SK-N-SH (cell line): ENCODE measurements around the gene ATG16L1. TPM values are rescaled to one million over a fixed set of nuclear protein-coding genes. Genes with fewer than 3 reads are reported as not detected.

Experiments
- CTCF ChIA-PET: fragments of 300-600, 350-600 bp; formaldehyde crosslinking; extraction: SDS; loops from one replicate; lab custom pipeline; 2021; lab: Yijun Ruan, JAX
- POLR2A ChIA-PET: fragments of 350-600 bp; sonication (Branson Sonifier 250); formaldehyde crosslinking; extraction: SDS; loops from one replicate; lab custom pipeline; 2020; ENCODE audit warnings: antibody characterized with exemption, inconsistent platforms; lab: Yijun Ruan, JAX
- DNase-seq: peaks from one replicate; pipeline ENCODE4 v3.0.0; 2012
- H2AFZ ChIP-seq: fragments of 200-600 bp; sonication (generic); 2 replicates; pipeline ENCODE4 v1.8.1; 2016; ENCODE audit warnings: antibody characterized with exemption, mild to moderate bottlenecking, low read depth
- H3F3A ChIP-seq: fragments of 200-600 bp; sonication (generic); replicated peaks from 2 replicates; pipeline ENCODE3; 2016; ENCODE audit warnings: antibody characterized with exemption, mild to moderate bottlenecking; ENCODE audit not compliant: insufficient read depth
- H3K27ac ChIP-seq, 2 experiments: fragments of 200-500 bp in 1 of 2; fragments of 200-600 bp in 1 of 2; sonication (Bioruptor generic) in 1 of 2; sonication (generic), shearing (Covaris generic) in 1 of 2; 2 replicates each; pipeline versions ENCODE4 v1.5.1 to v1.6.1; 2014 to 2016; ENCODE audit warnings: low read depth in 2 of 2, inconsistent platforms in 1 of 2, low read length in 1 of 2, mild to moderate bottlenecking in 1 of 2, mixed read lengths in 1 of 2
- H3K27me3 ChIP-seq: fragments of 200-600 bp; sonication (generic), shearing (Covaris generic); 2 replicates; pipeline ENCODE4 v1.6.1; 2016; ENCODE audit warnings: mixed run types; ENCODE audit not compliant: insufficient read depth
- H3K36me3 ChIP-seq, 2 experiments: fragments of 200-500 bp in 1 of 2; fragments of 200-600 bp in 1 of 2; sonication (Bioruptor generic) in 1 of 2; sonication (generic) in 1 of 2; replicated peaks in 1 of 2; 2 replicates each; pipeline versions ENCODE3 to v1.5.1; 2014 to 2016; ENCODE audit warnings: low read length in 1 of 2, mild to moderate bottlenecking in 1 of 2; ENCODE audit not compliant: insufficient read depth in 2 of 2, control insufficient read depth in 1 of 2
- H3K4me1 ChIP-seq, 2 experiments: fragments of 200-500 bp in 1 of 2; fragments of 200-600 bp in 1 of 2; sonication (Bioruptor generic) in 1 of 2; sonication (generic), shearing (Covaris generic) in 1 of 2; 2 replicates each; pipeline versions ENCODE4 v1.5.1 to v1.6.1; 2014 to 2016; ENCODE audit warnings: low read depth in 1 of 2, low read length in 1 of 2, mixed run types in 1 of 2; ENCODE audit not compliant: insufficient read depth in 2 of 2, control insufficient read depth in 1 of 2
- H3K4me2 ChIP-seq: fragments of 200-600 bp; sonication (generic), shearing (Covaris generic); 2 replicates; pipeline ENCODE4 v1.6.1; 2017; ENCODE audit warnings: mixed run types
- H3K4me3 ChIP-seq, 2 experiments: fragments of 200-500 bp in 1 of 2; fragments of 200-600 bp in 1 of 2; sonication (Bioruptor generic) in 1 of 2; sonication (generic), shearing (Covaris generic) in 1 of 2; 2 replicates each; pipeline versions ENCODE4 v1.5.1 to v1.8.1; 2014 to 2016; ENCODE audit warnings: low read depth in 2 of 2, inconsistent platforms in 1 of 2, low read length in 1 of 2, mild to moderate bottlenecking in 1 of 2, mixed read lengths in 1 of 2, moderate library complexity in 1 of 2
- H3K79me2 ChIP-seq: fragments of 200-600 bp; sonication (generic); 2 replicates; pipeline ENCODE4 v1.8.1; 2017; ENCODE audit warnings: mild to moderate bottlenecking; ENCODE audit not compliant: insufficient read depth
- H3K9ac ChIP-seq: fragments of 200-600 bp; sonication (generic); 2 replicates; pipeline ENCODE4 v1.6.1; 2017; ENCODE audit warnings: mixed run types
- H3K9me2 ChIP-seq: fragments of 200-600 bp; sonication (generic); 2 replicates; pipeline ENCODE4 v1.6.1; 2017; ENCODE audit warnings: mixed run types
- H3K9me3 ChIP-seq: fragments of 200-600 bp; sonication (generic); 2 replicates; pipeline ENCODE4 v1.6.1; 2017; ENCODE audit warnings: mixed run types, mild to moderate bottlenecking, moderate library complexity
- H4K20me1 ChIP-seq: fragments of 200-600 bp; sonication (generic); 2 replicates; pipeline ENCODE4 v1.6.1; 2017; ENCODE audit warnings: mild to moderate bottlenecking, mixed run types; ENCODE audit not compliant: insufficient read depth
- CHD2 ChIP-seq: fragments of 150-350 bp; IDR thresholded peaks from 2 replicates; pipeline ENCODE4 v1.6.1; 2018; ENCODE audit warnings: low read length; ENCODE audit not compliant: partially characterized antibody
- ELF1 ChIP-seq: IDR thresholded peaks from 2 replicates; pipeline ENCODE4 v1.4.0; 2012
- EZH2phosphoT487 ChIP-seq: fragments of 200-600 bp; sonication (generic); IDR thresholded peaks from 2 replicates; pipeline ENCODE4 v1.6.1; 2017; ENCODE audit warnings: low read depth, mixed run types, mild to moderate bottlenecking, antibody characterized with exemption, moderate library complexity, borderline replicate concordance
- FOXJ3 ChIP-seq: sonication (generic); formaldehyde crosslinking; IDR thresholded peaks from 2 replicates; pipeline ENCODE4 v1.5.1; 2020; ENCODE audit warnings: mild to moderate bottlenecking, missing genetic modification reagents
- FOXM1 ChIP-seq: IDR thresholded peaks from 2 replicates; pipeline ENCODE4 v1.4.0; 2012; ENCODE audit warnings: low read depth, mild to moderate bottlenecking
- GABPA ChIP-seq: IDR thresholded peaks from 2 replicates; pipeline ENCODE4 v1.4.0; 2012; ENCODE audit warnings: low read depth, mild to moderate bottlenecking
- JUND ChIP-seq: IDR thresholded peaks from 2 replicates; pipeline ENCODE4 v1.4.0; 2012
- MEF2A ChIP-seq: IDR thresholded peaks from 2 replicates; pipeline ENCODE4 v1.4.0; 2012; ENCODE audit warnings: low read depth, borderline replicate concordance
- POLR2AphosphoS5 ChIP-seq: IDR thresholded peaks from 2 replicates; pipeline ENCODE4 v1.6.1; 2012; ENCODE audit warnings: low read depth, low read length
- RCOR1 ChIP-seq: fragments of 150-350 bp; IDR thresholded peaks from 2 replicates; pipeline ENCODE4 v1.6.1; 2017; ENCODE audit warnings: antibody characterized with exemption, low read length
- SIN3A ChIP-seq: IDR thresholded peaks from 2 replicates; pipeline ENCODE4 v1.6.1; 2012; ENCODE audit warnings: low read depth, mild to moderate bottlenecking, low read length, moderate library complexity, borderline replicate concordance
- SMC3 ChIP-seq: IDR thresholded peaks from 2 replicates; pipeline ENCODE4 v1.6.1; 2012; ENCODE audit warnings: low read depth, low read length, improper control_type of control experiment
- TAF1 ChIP-seq: IDR thresholded peaks from 2 replicates; pipeline ENCODE4 v1.6.1; 2012; ENCODE audit warnings: low read depth, mild to moderate bottlenecking, low read length, moderate library complexity, borderline replicate concordance
- TCF12 ChIP-seq: IDR thresholded peaks from 2 replicates; pipeline ENCODE4 v1.4.0; 2012
- WGBS: methylation state at CpG from one replicate; pipeline ENCODE4 v1.1.6; 2017; ENCODE audit warnings: low lambda C conversion rate; 5-methylcytosine and 5-hydroxymethylcytosine counted together
- polyA plus RNA-seq, 3 experiments: library from polyadenylated mRNA; depleted of rRNA; stranded (reverse); fragments of >200 nt; gene quantifications; 2 replicates each; pipeline ENCODE4 v1.2.3, GENCODE V29; 2012
- TF ChIP-seq, protein P1 (sequence below): fragments of 150-350 bp; IDR thresholded peaks from 2 replicates; pipeline ENCODE4 v1.6.1; 2017; ENCODE audit warnings: antibody characterized with exemption, low read length, low read depth, borderline replicate concordance
- TF ChIP-seq, protein P2 (sequence below): IDR thresholded peaks from 2 replicates; pipeline ENCODE4 v1.6.1; 2012; ENCODE audit warnings: mild to moderate bottlenecking, low read depth, low read length, moderate library complexity
- TF ChIP-seq, protein P3 (sequence below): IDR thresholded peaks from 2 replicates; pipeline ENCODE4; 2012
- TF ChIP-seq, protein P4 (sequence below): fragments of 200-600 bp; sonication (generic); IDR thresholded peaks from 2 replicates; pipeline ENCODE4 v1.6.1; 2017; ENCODE audit warnings: antibody characterized with exemption, mild to moderate bottlenecking, moderate library complexity
- TF ChIP-seq, protein P5 (sequence below): fragments of 150-350 bp; IDR thresholded peaks from 2 replicates; pipeline ENCODE4 v1.6.1; 2016; ENCODE audit warnings: mild to moderate bottlenecking, low read depth, low read length

ATG16L1 gene
- polyA plus RNA-seq, 1 of the 3 experiments (the other 2 are of a cell fraction): 22.2 TPM

DNA sequence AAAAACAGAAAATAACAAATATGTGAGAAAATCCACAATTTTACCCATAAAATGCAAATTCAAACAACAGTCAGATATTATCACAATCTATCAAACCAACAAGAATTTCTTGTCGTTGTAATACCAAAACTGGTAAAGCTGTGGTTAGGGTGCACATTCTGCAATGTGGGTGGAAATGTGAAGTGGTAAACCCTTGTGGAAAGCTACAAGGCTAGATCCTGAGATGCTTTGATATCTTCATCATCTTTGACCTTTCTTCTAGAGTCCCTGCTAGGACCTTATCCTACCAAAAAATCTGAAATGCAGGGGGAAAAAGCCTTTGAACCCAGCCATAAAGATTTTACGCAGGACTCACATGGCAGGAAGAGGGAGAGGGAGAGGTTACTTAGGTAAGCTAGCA, 17.2 kb upstream of the ATG16L1 start:
- H3K9me2 ChIP-seq: no peaks in the 10 kb centered on the region
- H3K4me1 ChIP-seq: no peaks in the 10 kb centered on the region
- WGBS: 68% methylated on average over 2 of the region's 2 CpGs
- H3K4me3 ChIP-seq: no peak overlapping the region
- ChIA-PET POLR2A (no interaction called here), CTCF (no interaction called here)
- H3K36me3 ChIP-seq: no peaks in the 10 kb centered on the region
- H2AFZ ChIP-seq: no peak overlapping the region
- TF ChIP-seq, protein P1, sequence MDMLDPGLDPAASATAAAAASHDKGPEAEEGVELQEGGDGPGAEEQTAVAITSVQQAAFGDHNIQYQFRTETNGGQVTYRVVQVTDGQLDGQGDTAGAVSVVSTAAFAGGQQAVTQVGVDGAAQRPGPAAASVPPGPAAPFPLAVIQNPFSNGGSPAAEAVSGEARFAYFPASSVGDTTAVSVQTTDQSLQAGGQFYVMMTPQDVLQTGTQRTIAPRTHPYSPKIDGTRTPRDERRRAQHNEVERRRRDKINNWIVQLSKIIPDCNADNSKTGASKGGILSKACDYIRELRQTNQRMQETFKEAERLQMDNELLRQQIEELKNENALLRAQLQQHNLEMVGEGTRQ: no peak
- no peak for TF ChIP-seq SIN3A
- TF ChIP-seq ELF1: no peak
- no peak for TF ChIP-seq POLR2AphosphoS5
- TF ChIP-seq CHD2: no peak
- no peak for TF ChIP-seq TCF12
- TF ChIP-seq EZH2phosphoT487: no peak
- TF ChIP-seq, protein P2, sequence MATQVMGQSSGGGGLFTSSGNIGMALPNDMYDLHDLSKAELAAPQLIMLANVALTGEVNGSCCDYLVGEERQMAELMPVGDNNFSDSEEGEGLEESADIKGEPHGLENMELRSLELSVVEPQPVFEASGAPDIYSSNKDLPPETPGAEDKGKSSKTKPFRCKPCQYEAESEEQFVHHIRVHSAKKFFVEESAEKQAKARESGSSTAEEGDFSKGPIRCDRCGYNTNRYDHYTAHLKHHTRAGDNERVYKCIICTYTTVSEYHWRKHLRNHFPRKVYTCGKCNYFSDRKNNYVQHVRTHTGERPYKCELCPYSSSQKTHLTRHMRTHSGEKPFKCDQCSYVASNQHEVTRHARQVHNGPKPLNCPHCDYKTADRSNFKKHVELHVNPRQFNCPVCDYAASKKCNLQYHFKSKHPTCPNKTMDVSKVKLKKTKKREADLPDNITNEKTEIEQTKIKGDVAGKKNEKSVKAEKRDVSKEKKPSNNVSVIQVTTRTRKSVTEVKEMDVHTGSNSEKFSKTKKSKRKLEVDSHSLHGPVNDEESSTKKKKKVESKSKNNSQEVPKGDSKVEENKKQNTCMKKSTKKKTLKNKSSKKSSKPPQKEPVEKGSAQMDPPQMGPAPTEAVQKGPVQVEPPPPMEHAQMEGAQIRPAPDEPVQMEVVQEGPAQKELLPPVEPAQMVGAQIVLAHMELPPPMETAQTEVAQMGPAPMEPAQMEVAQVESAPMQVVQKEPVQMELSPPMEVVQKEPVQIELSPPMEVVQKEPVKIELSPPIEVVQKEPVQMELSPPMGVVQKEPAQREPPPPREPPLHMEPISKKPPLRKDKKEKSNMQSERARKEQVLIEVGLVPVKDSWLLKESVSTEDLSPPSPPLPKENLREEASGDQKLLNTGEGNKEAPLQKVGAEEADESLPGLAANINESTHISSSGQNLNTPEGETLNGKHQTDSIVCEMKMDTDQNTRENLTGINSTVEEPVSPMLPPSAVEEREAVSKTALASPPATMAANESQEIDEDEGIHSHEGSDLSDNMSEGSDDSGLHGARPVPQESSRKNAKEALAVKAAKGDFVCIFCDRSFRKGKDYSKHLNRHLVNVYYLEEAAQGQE: no peak
- TF ChIP-seq RCOR1: no peak
- TF ChIP-seq FOXJ3 (CRISPR knock-in tag): no peak
- TF ChIP-seq SMC3: no peak
- TF ChIP-seq, protein P3, sequence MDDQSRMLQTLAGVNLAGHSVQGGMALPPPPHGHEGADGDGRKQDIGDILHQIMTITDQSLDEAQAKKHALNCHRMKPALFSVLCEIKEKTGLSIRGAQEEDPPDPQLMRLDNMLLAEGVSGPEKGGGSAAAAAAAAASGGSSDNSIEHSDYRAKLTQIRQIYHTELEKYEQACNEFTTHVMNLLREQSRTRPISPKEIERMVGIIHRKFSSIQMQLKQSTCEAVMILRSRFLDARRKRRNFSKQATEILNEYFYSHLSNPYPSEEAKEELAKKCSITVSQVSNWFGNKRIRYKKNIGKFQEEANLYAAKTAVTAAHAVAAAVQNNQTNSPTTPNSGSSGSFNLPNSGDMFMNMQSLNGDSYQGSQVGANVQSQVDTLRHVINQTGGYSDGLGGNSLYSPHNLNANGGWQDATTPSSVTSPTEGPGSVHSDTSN: no peak
- no peak for TF ChIP-seq FOXM1
- TF ChIP-seq GABPA: no peak
- H3K9ac ChIP-seq: no peak overlapping the region
- DNase-seq: no peak
- no peaks in the 10 kb centered on the region for H3K27me3 ChIP-seq
- H4K20me1 ChIP-seq: no peaks in the 10 kb centered on the region
- no peak overlapping the region for H3K27ac ChIP-seq
- H3K4me2 ChIP-seq: no peak overlapping the region
- no peaks in the 10 kb centered on the region for H3F3A ChIP-seq
- H3K9me3 ChIP-seq: no peaks in the 10 kb centered on the region
- H3K79me2 ChIP-seq: no peaks in the 10 kb centered on the region

DNA sequence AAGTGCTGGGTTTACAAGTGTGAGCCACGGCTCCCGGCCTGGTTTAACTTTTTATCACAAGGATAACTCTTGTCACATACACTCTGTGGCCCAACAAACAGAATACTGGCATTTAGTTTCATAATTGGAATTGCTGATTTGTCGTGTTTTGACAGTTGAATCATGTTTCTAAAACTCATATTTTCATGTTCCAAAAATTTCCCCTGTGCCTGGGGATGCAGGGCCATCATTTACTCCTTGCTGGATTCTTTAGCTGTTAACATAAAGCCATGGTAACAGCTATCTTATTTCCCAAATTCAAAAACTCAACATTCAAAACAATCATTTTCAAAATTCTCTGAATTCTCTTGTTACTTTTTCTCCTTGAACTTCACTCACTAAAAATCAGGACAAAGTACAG, 16.5 kb upstream of the ATG16L1 start:
- Histone ChIP-seq H3K36me3 (no peaks in the 10 kb centered on the region), H3K79me2 (no peaks in the 10 kb centered on the region), H3K9ac (no peak overlapping the region), H3K27ac (no peak overlapping the region), H3K4me1 (no peaks in the 10 kb centered on the region), H3K4me2 (no peak overlapping the region), H3K9me2 (no peaks in the 10 kb centered on the region), H3K27me3 (no peaks in the 10 kb centered on the region), H3K9me3 (no peaks in the 10 kb centered on the region), H3F3A (no peaks in the 10 kb centered on the region), H3K4me3 (no peak overlapping the region), H2AFZ (no peak overlapping the region), H4K20me1 (no peaks in the 10 kb centered on the region)
- WGBS: 69% methylated on average over 3 of the region's 3 CpGs
- DNase-seq: no peak
- ChIA-PET POLR2A (no interaction called here), CTCF (no interaction called here)
- TF ChIP-seq JUND (no peak), TAF1 (no peak), TCF12 (no peak), MEF2A (no peak), SMC3 (no peak)
- TF ChIP-seq, protein P4, sequence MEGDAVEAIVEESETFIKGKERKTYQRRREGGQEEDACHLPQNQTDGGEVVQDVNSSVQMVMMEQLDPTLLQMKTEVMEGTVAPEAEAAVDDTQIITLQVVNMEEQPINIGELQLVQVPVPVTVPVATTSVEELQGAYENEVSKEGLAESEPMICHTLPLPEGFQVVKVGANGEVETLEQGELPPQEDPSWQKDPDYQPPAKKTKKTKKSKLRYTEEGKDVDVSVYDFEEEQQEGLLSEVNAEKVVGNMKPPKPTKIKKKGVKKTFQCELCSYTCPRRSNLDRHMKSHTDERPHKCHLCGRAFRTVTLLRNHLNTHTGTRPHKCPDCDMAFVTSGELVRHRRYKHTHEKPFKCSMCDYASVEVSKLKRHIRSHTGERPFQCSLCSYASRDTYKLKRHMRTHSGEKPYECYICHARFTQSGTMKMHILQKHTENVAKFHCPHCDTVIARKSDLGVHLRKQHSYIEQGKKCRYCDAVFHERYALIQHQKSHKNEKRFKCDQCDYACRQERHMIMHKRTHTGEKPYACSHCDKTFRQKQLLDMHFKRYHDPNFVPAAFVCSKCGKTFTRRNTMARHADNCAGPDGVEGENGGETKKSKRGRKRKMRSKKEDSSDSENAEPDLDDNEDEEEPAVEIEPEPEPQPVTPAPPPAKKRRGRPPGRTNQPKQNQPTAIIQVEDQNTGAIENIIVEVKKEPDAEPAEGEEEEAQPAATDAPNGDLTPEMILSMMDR: no peak
- TF ChIP-seq, protein P5, sequence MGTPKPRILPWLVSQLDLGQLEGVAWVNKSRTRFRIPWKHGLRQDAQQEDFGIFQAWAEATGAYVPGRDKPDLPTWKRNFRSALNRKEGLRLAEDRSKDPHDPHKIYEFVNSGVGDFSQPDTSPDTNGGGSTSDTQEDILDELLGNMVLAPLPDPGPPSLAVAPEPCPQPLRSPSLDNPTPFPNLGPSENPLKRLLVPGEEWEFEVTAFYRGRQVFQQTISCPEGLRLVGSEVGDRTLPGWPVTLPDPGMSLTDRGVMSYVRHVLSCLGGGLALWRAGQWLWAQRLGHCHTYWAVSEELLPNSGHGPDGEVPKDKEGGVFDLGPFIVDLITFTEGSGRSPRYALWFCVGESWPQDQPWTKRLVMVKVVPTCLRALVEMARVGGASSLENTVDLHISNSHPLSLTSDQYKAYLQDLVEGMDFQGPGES: no peak
- TF ChIP-seq, protein P1: no peak
